Measurements from ENCODE around the gene MINPP1. TPM values are rescaled to one million over a fixed set of nuclear protein-coding genes. Genes with fewer than 3 reads are reported as not detected.

The MINPP1 gene
- total RNA-seq, 1 experiment from 2014 or later, result 25.5 TPM

DNA sequence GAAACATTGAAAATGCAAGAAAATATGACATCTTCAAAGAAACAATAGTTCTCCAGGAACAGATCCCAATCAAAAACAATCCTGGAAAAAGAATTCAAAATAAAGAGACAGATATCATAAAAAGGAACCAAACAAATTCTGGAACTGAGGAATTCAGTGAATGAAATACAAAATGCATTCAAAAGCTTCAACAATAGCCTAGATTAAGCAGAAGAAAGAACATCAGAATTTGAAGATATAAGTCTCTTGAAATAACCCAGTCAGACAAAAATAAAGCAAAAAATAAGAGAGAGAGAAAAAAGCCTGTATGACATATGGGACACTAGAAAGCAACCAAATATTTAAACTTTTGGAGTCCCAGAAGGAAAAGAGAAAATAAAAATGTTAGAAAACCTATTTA, 60.3 kb downstream of the MINPP1 start:
- TF ChIP-seq ELF4 (CRISPR knock-in tag; IDR thresholded peaks at IDR 0.05; ENCODE audit: low read depth) (no peak), JAZF1 (CRISPR knock-in tag; IDR thresholded peaks at IDR 0.05) (no peak), ZNF263 (CRISPR knock-in tag; IDR thresholded peaks at IDR 0.05; ENCODE audit: low read depth) (no peak)
- ChIA-PET CTCF (no interaction called here), POLR2A (no interaction called here)
- H3K4me1 Mint-ChIP-seq, result peaks cover 11% of the 10 kb centered on the region
- DNase-seq (ENCODE audit: low spot score) (no peak), ATAC-seq (no peak)
- H3K27ac Mint-ChIP-seq, result no peak overlapping the region
- no peaks in the 10 kb centered on the region; the same call in 1 of the 2 replicates for H3K27me3 Mint-ChIP-seq (ENCODE audit: low read depth)
- H3K9me3 Mint-ChIP-seq, result peaks cover 49% of the 10 kb centered on the region
- H3K36me3 Mint-ChIP-seq, result peaks cover 23% of the 10 kb centered on the region
- H3K4me3 Mint-ChIP-seq, result no peak overlapping the region

DNA sequence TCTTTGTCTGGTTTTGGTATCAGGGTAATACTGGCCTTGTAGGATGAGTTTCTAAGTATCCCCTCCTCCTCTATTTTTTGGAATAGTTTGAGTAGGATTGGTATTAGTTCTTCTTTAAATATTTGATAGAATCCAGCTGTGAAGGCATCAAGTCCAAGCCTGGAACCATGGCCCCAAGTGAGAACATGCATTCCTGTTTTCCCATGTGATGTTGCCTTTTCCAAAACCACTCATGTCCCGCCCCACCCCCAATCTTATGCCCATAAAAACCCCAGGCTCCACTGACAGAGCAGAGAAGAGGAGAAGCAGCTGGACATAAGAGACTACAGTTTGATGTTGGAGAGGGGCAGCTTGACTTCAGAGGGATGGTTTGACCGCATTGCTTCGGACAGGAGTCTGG, 71.2 kb downstream of the MINPP1 start:
- no peak for ATAC-seq

DNA sequence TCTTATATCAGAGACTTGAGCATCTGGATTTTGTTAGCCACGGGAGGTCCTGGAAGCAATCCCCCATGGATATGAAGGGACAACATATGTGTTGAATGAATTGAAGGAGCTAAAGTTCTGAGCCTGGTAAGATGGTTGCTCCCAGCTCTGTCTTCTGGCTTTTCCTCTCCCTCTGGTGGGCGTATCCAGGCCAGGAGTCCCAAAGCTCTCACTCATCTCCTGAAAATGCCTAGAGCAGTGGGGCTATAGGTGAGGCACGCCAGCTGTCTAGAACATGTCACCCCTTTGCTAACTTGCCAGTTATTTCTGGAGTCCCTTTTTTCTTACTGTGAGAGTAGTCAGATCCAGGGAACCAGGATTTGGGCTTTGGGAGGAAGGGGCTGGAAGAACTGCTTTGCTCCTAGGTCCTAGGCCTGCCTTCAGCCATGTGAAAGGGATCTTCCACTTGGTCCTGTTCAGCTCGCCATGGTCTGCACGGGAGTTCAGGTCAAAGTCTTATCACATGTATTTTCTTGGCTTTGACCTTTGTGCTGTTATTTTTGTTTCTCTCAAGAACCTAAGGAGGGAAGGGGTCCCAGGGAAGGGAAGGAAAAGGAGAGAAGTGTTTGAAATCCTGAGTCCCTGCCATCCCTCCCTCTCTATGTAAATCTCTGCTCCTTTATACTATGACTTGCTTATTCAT, 73.6 kb downstream of the MINPP1 start:
- ATAC-seq, result no peak
- CTCF ChIA-PET, result interaction anchor here (1.3 kb wide), 1 partner anchor 156 kb away, joined by 3 read pairs; no protein-coding TSS in a partner anchor
- no peak overlapping the region for H3K27ac Mint-ChIP-seq
- DNase-seq (ENCODE audit: low spot score), result no peak
- no peak overlapping the region for H3K4me3 Mint-ChIP-seq
- POLR2A ChIA-PET, result no interaction called here
- no peaks in the 10 kb centered on the region for H3K27me3 Mint-ChIP-seq (ENCODE audit: low read depth)
- TF ChIP-seq ELF4 (CRISPR knock-in tag; IDR thresholded peaks at IDR 0.05; ENCODE audit: low read depth), result no peak
- TF ChIP-seq, protein P1, sequence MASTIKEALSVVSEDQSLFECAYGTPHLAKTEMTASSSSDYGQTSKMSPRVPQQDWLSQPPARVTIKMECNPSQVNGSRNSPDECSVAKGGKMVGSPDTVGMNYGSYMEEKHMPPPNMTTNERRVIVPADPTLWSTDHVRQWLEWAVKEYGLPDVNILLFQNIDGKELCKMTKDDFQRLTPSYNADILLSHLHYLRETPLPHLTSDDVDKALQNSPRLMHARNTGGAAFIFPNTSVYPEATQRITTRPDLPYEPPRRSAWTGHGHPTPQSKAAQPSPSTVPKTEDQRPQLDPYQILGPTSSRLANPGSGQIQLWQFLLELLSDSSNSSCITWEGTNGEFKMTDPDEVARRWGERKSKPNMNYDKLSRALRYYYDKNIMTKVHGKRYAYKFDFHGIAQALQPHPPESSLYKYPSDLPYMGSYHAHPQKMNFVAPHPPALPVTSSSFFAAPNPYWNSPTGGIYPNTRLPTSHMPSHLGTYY (CRISPR knock-in tag; IDR thresholded peaks at IDR 0.05), result no peak
- TF ChIP-seq SMAD3 (CRISPR knock-in tag; IDR thresholded peaks at IDR 0.05; ENCODE audit: borderline replicate concordance), result no peak
- TF ChIP-seq KAT7 (CRISPR knock-in tag; IDR thresholded peaks at IDR 0.05; ENCODE audit: borderline replicate concordance), result no peak
- no peak for TF ChIP-seq ZNF671 (CRISPR knock-in tag; IDR thresholded peaks at IDR 0.05)
- peaks cover 8% of the 10 kb centered on the region for H3K9me3 Mint-ChIP-seq
- H3K4me1 Mint-ChIP-seq, result peaks cover 8% of the 10 kb centered on the region
- no peaks in the 10 kb centered on the region for H3K36me3 Mint-ChIP-seq

More for the DNA sequence above, 71.2 kb downstream of the MINPP1 start:
- peaks cover 25% of the 10 kb centered on the region for H3K9me3 Mint-ChIP-seq
- H3K4me3 Mint-ChIP-seq, result no peak overlapping the region
- ChIA-PET POLR2A (no interaction called here), CTCF (no interaction called here)
- no peaks in the 10 kb centered on the region for H3K27me3 Mint-ChIP-seq (ENCODE audit: low read depth)
- DNase-seq (ENCODE audit: low spot score), result no peak
- peaks cover 3% of the 10 kb centered on the region; the same call in 1 of the 2 replicates for H3K36me3 Mint-ChIP-seq
- no peak overlapping the region for H3K27ac Mint-ChIP-seq
- H3K4me1 Mint-ChIP-seq, result peaks cover 8% of the 10 kb centered on the region
- no peak for TF ChIP-seq ZBTB21 (CRISPR knock-in tag; IDR thresholded peaks at IDR 0.05; ENCODE audit: borderline replicate concordance)
- no peak for TF ChIP-seq NFYB (CRISPR knock-in tag; conservative IDR thresholded peaks at IDR 0.05; ENCODE audit: low read depth)

DNA sequence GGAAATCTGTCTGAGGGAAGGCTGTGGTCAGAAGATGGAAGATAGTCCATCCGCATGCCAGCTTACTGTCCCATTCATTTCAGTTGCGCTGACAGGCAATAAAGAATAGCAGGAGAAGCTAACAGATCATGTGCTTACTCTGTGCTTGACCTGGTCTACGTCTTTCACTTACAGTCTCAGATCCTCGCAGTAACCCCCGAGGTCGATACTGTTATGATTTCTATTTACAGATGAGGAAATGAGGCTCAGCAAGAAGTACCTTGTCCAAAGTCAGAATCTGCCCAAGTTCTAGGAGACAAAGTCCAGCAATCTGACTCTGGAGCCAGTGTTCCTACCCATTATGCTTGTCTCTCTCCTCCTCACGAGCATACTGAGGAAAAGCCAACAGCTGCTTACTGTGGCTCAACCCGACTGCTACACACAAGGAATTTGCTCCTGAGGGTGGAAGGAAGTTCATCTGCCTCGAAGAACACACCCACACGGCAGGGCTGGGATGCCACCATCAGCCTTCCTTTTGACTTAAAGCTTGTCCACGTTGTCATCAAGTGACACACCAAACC, 74.2 kb downstream of the MINPP1 start:
- H3K9me3 Mint-ChIP-seq, result peaks cover 8% of the 10 kb centered on the region
- no peak overlapping the region for H3K4me3 Mint-ChIP-seq
- H3K4me1 Mint-ChIP-seq, result peaks cover 8% of the 10 kb centered on the region
- H3K27ac Mint-ChIP-seq, result no peak overlapping the region; the same call in 1 of the 2 replicates
- no peak for ATAC-seq
- no peak for DNase-seq (ENCODE audit: low spot score)
- no peaks in the 10 kb centered on the region for H3K27me3 Mint-ChIP-seq (ENCODE audit: low read depth)
- POLR2A ChIA-PET, result no interaction called here
- no peaks in the 10 kb centered on the region for H3K36me3 Mint-ChIP-seq
- CTCF ChIA-PET, result interaction anchor here (0.8 to 1.3 kb wide), 2 partner anchors 74 to 156 kb away, joined by 3 read pairs; partner anchors contain the start of gene MINPP1
- TF ChIP-seq CREM (CRISPR knock-in tag; IDR thresholded peaks at IDR 0.05) (no peak), CREB1 (CRISPR knock-in tag; IDR thresholded peaks at IDR 0.05) (no peak), SMAD4 (CRISPR knock-in tag; IDR thresholded peaks at IDR 0.05) (no peak), ZNF219 (CRISPR knock-in tag; IDR thresholded peaks at IDR 0.05; ENCODE audit: borderline replicate concordance) (no peak), NR3C1 (CRISPR knock-in tag; conservative IDR thresholded peaks at IDR 0.05; ENCODE audit: low read depth) (no peak), SMAD3 (CRISPR knock-in tag; IDR thresholded peaks at IDR 0.05; ENCODE audit: borderline replicate concordance) (no peak)
- TF ChIP-seq, protein P2, sequence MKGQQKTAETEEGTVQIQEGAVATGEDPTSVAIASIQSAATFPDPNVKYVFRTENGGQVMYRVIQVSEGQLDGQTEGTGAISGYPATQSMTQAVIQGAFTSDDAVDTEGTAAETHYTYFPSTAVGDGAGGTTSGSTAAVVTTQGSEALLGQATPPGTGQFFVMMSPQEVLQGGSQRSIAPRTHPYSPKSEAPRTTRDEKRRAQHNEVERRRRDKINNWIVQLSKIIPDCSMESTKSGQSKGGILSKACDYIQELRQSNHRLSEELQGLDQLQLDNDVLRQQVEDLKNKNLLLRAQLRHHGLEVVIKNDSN (CRISPR knock-in tag; IDR thresholded peaks at IDR 0.05), result no peak
- TF ChIP-seq, protein P3, sequence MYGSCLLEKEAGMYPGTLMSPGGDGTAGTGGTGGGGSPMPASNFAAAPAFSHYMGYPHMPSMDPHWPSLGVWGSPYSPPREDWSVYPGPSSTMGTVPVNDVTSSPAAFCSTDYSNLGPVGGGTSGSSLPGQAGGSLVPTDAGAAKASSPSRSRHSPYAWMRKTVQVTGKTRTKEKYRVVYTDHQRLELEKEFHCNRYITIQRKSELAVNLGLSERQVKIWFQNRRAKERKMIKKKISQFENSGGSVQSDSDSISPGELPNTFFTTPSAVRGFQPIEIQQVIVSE (CRISPR knock-in tag; IDR thresholded peaks at IDR 0.05; ENCODE audit: borderline replicate concordance), result no peak
- TF ChIP-seq, protein P4, sequence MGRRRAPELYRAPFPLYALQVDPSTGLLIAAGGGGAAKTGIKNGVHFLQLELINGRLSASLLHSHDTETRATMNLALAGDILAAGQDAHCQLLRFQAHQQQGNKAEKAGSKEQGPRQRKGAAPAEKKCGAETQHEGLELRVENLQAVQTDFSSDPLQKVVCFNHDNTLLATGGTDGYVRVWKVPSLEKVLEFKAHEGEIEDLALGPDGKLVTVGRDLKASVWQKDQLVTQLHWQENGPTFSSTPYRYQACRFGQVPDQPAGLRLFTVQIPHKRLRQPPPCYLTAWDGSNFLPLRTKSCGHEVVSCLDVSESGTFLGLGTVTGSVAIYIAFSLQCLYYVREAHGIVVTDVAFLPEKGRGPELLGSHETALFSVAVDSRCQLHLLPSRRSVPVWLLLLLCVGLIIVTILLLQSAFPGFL (CRISPR knock-in tag; IDR thresholded peaks at IDR 0.05; ENCODE audit: borderline replicate concordance), result no peak
- TF ChIP-seq, protein P5, sequence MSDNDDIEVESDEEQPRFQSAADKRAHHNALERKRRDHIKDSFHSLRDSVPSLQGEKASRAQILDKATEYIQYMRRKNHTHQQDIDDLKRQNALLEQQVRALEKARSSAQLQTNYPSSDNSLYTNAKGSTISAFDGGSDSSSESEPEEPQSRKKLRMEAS (CRISPR knock-in tag; IDR thresholded peaks at IDR 0.05), result no peak
- TF ChIP-seq, protein P6, sequence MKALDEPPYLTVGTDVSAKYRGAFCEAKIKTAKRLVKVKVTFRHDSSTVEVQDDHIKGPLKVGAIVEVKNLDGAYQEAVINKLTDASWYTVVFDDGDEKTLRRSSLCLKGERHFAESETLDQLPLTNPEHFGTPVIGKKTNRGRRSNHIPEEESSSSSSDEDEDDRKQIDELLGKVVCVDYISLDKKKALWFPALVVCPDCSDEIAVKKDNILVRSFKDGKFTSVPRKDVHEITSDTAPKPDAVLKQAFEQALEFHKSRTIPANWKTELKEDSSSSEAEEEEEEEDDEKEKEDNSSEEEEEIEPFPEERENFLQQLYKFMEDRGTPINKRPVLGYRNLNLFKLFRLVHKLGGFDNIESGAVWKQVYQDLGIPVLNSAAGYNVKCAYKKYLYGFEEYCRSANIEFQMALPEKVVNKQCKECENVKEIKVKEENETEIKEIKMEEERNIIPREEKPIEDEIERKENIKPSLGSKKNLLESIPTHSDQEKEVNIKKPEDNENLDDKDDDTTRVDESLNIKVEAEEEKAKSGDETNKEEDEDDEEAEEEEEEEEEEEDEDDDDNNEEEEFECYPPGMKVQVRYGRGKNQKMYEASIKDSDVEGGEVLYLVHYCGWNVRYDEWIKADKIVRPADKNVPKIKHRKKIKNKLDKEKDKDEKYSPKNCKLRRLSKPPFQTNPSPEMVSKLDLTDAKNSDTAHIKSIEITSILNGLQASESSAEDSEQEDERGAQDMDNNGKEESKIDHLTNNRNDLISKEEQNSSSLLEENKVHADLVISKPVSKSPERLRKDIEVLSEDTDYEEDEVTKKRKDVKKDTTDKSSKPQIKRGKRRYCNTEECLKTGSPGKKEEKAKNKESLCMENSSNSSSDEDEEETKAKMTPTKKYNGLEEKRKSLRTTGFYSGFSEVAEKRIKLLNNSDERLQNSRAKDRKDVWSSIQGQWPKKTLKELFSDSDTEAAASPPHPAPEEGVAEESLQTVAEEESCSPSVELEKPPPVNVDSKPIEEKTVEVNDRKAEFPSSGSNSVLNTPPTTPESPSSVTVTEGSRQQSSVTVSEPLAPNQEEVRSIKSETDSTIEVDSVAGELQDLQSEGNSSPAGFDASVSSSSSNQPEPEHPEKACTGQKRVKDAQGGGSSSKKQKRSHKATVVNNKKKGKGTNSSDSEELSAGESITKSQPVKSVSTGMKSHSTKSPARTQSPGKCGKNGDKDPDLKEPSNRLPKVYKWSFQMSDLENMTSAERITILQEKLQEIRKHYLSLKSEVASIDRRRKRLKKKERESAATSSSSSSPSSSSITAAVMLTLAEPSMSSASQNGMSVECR (CRISPR knock-in tag; IDR thresholded peaks at IDR 0.05; ENCODE audit: borderline replicate concordance), result no peak

Measured in WTC11 (cell line).